B cell (primary cell): ENCODE data around the gene OR52M1. TPM values are rescaled to one million over a fixed set of nuclear protein-coding genes. Genes with fewer than 3 reads are reported as not detected.

Source experiments
- ATAC-seq: fragments of 200-7000 bp; cut with Tn5 transposase; one replicate; pipeline ENCODE4 v1.10.0; 2021; ENCODE audit warnings: low read depth, mild to moderate bottlenecking, moderate number of reproducible peaks, moderate library complexity
- CTCF ChIA-PET: fragments of 350-600 bp; sonication (Branson Sonifier 250); formaldehyde crosslinking; loops from one replicate; lab custom pipeline; 2021; ENCODE audit warnings: antibody characterized with exemption, inconsistent platforms; lab: Charles Lee
- POLR2A ChIA-PET: fragments of 350-600 bp; sonication (Branson Sonifier 250); formaldehyde crosslinking; loops from one replicate; lab custom pipeline; 2021; ENCODE audit warnings: antibody characterized with exemption; lab: Charles Lee
- DNase-seq: peaks from one replicate; pipeline ENCODE4 v3.0.0; 2013
- H2AFZ ChIP-seq: 2 replicates; pipeline ENCODE4 v1.6.1; 2012; ENCODE audit warnings: mild to moderate bottlenecking, low read depth, low read length; ENCODE audit not compliant: insufficient read depth, poor library complexity, severe bottlenecking
- H3K27ac ChIP-seq, 2 donors: 1 replicate in 1 of 2; 2 replicates in 1 of 2; pipeline ENCODE4 v1.5.1; 2012 to 2013; ENCODE audit warnings: low read length in 2 of 2, mild to moderate bottlenecking in 2 of 2, moderate library complexity in 1 of 2
- H3K27me3 ChIP-seq, 4 experiments: fragments of 200-600 bp in 1 of 4; sonication (generic) in 1 of 4; replicated peaks in 1 of 4; 1 replicate in 2 of 4; 2 replicates in 2 of 4; pipeline versions ENCODE4 v1.6.1 to v1.7.0; 2013 to 2016; ENCODE audit warnings: low read length in 3 of 4, mild to moderate bottlenecking in 2 of 4, mixed read lengths in 1 of 4, moderate library complexity in 1 of 4; ENCODE audit not compliant: insufficient read depth in 4 of 4, control insufficient read depth in 3 of 4; ENCODE audit errors: control extremely low read depth in 1 of 4
- H3K36me3 ChIP-seq, 2 experiments: replicated peaks in 1 of 2; 1 replicate in 1 of 2; 2 replicates in 1 of 2; pipeline versions ENCODE4 v1.6.1 to v1.7.1; 2013; ENCODE audit warnings: low read length in 1 of 2; ENCODE audit not compliant: insufficient read depth in 2 of 2, control insufficient read depth in 1 of 2; ENCODE audit errors: control extremely low read depth in 1 of 2, extremely low read depth in 1 of 2
- H3K4me1 ChIP-seq, 2 donors: fragments of 200-600 bp in 1 of 2; sonication (generic) in 1 of 2; 1 replicate in 1 of 2; 2 replicates in 1 of 2; pipeline versions ENCODE4 v1.5.1 to v1.6.1; 2013 to 2017; ENCODE audit warnings: low read length in 2 of 2; ENCODE audit not compliant: control insufficient read depth in 2 of 2, insufficient read depth in 2 of 2
- H3K4me2 ChIP-seq: replicated peaks from 2 replicates; pipeline ENCODE3; 2012; ENCODE audit warnings: mild to moderate bottlenecking, low read depth, low read length; ENCODE audit not compliant: poor library complexity, severe bottlenecking
- H3K4me3 ChIP-seq, 5 experiments: fragments of 200-600 bp in 1 of 5; sonication (generic) in 1 of 5; 1 replicate in 3 of 5; 2 replicates in 2 of 5; pipeline versions ENCODE4 v1.5.1 to v1.7.0; 2011 to 2016; ENCODE audit warnings: low read length in 4 of 5, mild to moderate bottlenecking in 4 of 5, low read depth in 2 of 5, control low read depth in 1 of 5, moderate library complexity in 1 of 5; ENCODE audit not compliant: insufficient read depth in 1 of 5; ENCODE audit errors: control extremely low read depth in 1 of 5, extremely low read depth in 1 of 5
- H3K79me2 ChIP-seq: fragments of 200-600 bp; sonication (generic); one replicate; pipeline ENCODE4 v1.6.0; 2016; ENCODE audit warnings: low read length; ENCODE audit not compliant: control insufficient read depth, insufficient read depth
- H3K9ac ChIP-seq: fragments of 200-600 bp; sonication (generic); 2 replicates; pipeline ENCODE4 v1.6.1; 2017; ENCODE audit warnings: mild to moderate bottlenecking, low read length, moderate library complexity
- H3K9me3 ChIP-seq, 3 donors: one replicate each; pipeline versions ENCODE4 v1.6.1 to v1.7.1; 2013; ENCODE audit warnings: low read length in 2 of 3; ENCODE audit not compliant: control insufficient read depth in 2 of 3, insufficient read depth in 1 of 3; ENCODE audit errors: control extremely low read depth in 1 of 3
- H4K20me1 ChIP-seq: 2 replicates; pipeline ENCODE4 v1.6.0; 2012; ENCODE audit warnings: mild to moderate bottlenecking, low read length; ENCODE audit not compliant: insufficient read depth, control insufficient read depth, poor library complexity, severe bottlenecking
- H3K27ac Mint-ChIP-seq: one replicate; pipeline ENCODE4 v1.8.0; 2021; ENCODE audit warnings: mixed read lengths
- H3K27me3 Mint-ChIP-seq: one replicate; pipeline ENCODE4 v1.8.0; 2021; ENCODE audit warnings: mixed read lengths
- H3K4me1 Mint-ChIP-seq: one replicate; pipeline ENCODE4 v1.8.0; 2021; ENCODE audit warnings: mixed read lengths
- H3K4me3 Mint-ChIP-seq: one replicate; pipeline ENCODE4 v1.8.0; 2021; ENCODE audit warnings: mixed read lengths
- H3K9me3 Mint-ChIP-seq: one replicate; pipeline ENCODE4 v1.8.0; 2022; ENCODE audit warnings: mixed read lengths; ENCODE audit not compliant: insufficient read depth
- EZH2 ChIP-seq: IDR thresholded peaks from 2 replicates; pipeline ENCODE4 v1.6.1; 2012; ENCODE audit warnings: borderline replicate concordance, low read depth, mild to moderate bottlenecking, moderate library complexity, low read length; ENCODE audit not compliant: insufficient read depth, poor library complexity, severe bottlenecking
- WGBS: methylation state at CpG from one replicate; pipeline ENCODE4 v1.1.5; 2013; ENCODE audit warnings: missing lambda C conversion rate; ENCODE audit not compliant: insufficient coverage; 5-methylcytosine and 5-hydroxymethylcytosine counted together
- intact Hi-C: fragments of 100-400 bp; cut with micrococcal nuclease; formaldehyde crosslinking; loops from one replicate; pipeline ENCODE4 v1.10.0; 2022
- polyA plus RNA-seq: library from polyadenylated mRNA; depleted of rRNA; stranded (reverse); fragments of >200 nt; gene quantifications from 2 replicates; pipeline ENCODE4 v1.2.3, GENCODE V29; 2012
- total RNA-seq, 2 donors: library from RNA; stranded (reverse); fragments of 120-200 nt in 1 of 2; gene quantifications; 1 replicate in 1 of 2; 2 replicates in 1 of 2; pipeline versions ENCODE4 v1.2.3 to v1.2.4, GENCODE V29; 2013 to 2022
- TF ChIP-seq, protein P1 (sequence below): fragments of 200-600 bp; IDR thresholded peaks from one replicate; pipeline ENCODE4 v1.8.0; 2022; ENCODE audit warnings: antibody characterized with exemption, mild to moderate bottlenecking

Gene OR52M1
- total and polyA plus RNA-seq, 2 donors (not counting 1 experiment from before 2014, with no cell fraction given) = not detected

GRCh38 chr11:4581443-4581842 is 36.5 kb downstream of the OR52M1 start, which contains the start of gene OR52I2:
TSS of gene OR52I2 (plus strand) at chr11:4581743.
- no peak within 1 kb of the TSS for H3K4me2 ChIP-seq
- no peak within 1 kb of the TSS for H3K4me3 ChIP-seq
- no peak within 1 kb of the TSS for H3K4me3 Mint-ChIP-seq
- ChIA-PET CTCF (no interaction called here), POLR2A (no interaction called here)
- H3K27ac Mint-ChIP-seq = no peak within 1 kb of the TSS
- no peaks in the 10 kb centered on the region for H3K4me1 Mint-ChIP-seq
- TF ChIP-seq EZH2 = no peak
- TF ChIP-seq, protein P1, sequence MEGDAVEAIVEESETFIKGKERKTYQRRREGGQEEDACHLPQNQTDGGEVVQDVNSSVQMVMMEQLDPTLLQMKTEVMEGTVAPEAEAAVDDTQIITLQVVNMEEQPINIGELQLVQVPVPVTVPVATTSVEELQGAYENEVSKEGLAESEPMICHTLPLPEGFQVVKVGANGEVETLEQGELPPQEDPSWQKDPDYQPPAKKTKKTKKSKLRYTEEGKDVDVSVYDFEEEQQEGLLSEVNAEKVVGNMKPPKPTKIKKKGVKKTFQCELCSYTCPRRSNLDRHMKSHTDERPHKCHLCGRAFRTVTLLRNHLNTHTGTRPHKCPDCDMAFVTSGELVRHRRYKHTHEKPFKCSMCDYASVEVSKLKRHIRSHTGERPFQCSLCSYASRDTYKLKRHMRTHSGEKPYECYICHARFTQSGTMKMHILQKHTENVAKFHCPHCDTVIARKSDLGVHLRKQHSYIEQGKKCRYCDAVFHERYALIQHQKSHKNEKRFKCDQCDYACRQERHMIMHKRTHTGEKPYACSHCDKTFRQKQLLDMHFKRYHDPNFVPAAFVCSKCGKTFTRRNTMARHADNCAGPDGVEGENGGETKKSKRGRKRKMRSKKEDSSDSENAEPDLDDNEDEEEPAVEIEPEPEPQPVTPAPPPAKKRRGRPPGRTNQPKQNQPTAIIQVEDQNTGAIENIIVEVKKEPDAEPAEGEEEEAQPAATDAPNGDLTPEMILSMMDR = no peak
- peaks cover 60% of the 10 kb centered on the region for H3K27me3 Mint-ChIP-seq
- ATAC-seq = no peak
- H3K36me3 ChIP-seq = no peaks in the 10 kb centered on the region
- peaks cover 0 to 6% (median 1%) of the 10 kb centered on the region in 4 experiments for H3K27me3 ChIP-seq
- no peaks in the 10 kb centered on the region for H3K79me2 ChIP-seq
- H2AFZ ChIP-seq = no peak within 1 kb of the TSS
- no peak within 1 kb of the TSS for H3K27ac ChIP-seq
- no peaks in the 10 kb centered on the region for H3K9me3 ChIP-seq
- H3K4me1 ChIP-seq = no peaks in the 10 kb centered on the region
- H4K20me1 ChIP-seq = no peaks in the 10 kb centered on the region
- H3K9me3 Mint-ChIP-seq = no peaks in the 10 kb centered on the region
- no peak for DNase-seq
- intact Hi-C loops = no loop called here
- H3K9ac ChIP-seq = no peak within 1 kb of the TSS

- POLR2A ChIA-PET = no interaction called here
- TF ChIP-seq, protein P1 = no peak
- no peak for TF ChIP-seq EZH2
- Histone ChIP-seq H4K20me1 (no peaks in the 10 kb centered on the region), H2AFZ (no peak overlapping the region), H3K36me3 (no peaks in the 10 kb centered on the region), H3K27ac (no peak overlapping the region), H3K4me2 (no peak overlapping the region), H3K9me3 (no peaks in the 10 kb centered on the region), H3K9ac (no peak overlapping the region), H3K79me2 (no peaks in the 10 kb centered on the region), H3K27me3 (peaks cover 0 to 3% (median 0%) of the 10 kb centered on the region in 4 experiments), H3K4me1 (no peaks in the 10 kb centered on the region), H3K4me3 (no peak overlapping the region)
- no peaks in the 10 kb centered on the region for H3K4me1 Mint-ChIP-seq
- DNase-seq (no peak), ATAC-seq (no peak)
- peaks cover 16% of the 10 kb centered on the region for H3K27me3 Mint-ChIP-seq
- intact Hi-C loops = no loop called here
- H3K27ac Mint-ChIP-seq = no peak overlapping the region
- WGBS = 100% methylated on average over 1 of the region's 3 CpGs
- H3K4me3 Mint-ChIP-seq = no peak overlapping the region
- no peaks in the 10 kb centered on the region for H3K9me3 Mint-ChIP-seq
- CTCF ChIA-PET = no interaction called here
Observed at GRCh38 chr11:4589017-4589416, 44.0 kb downstream of the OR52M1 start.
